SIG-M5 (cell line): ENCODE measurements around the gene PTPRK.

Experiments
- DNase-seq: peaks from one replicate; lab custom pipeline; 2025; lab: John Stamatoyannopoulos, UW

Gene PTPRK

GRCh38 chr6:128388380-128388779, 132.0 kb downstream of the PTPRK start:
- no peak for DNase-seq

- DNase-seq = no peak
Measured at GRCh38 chr6:128380891-128381290, 139.5 kb downstream of the PTPRK start.

- no peak for DNase-seq
Measured at GRCh38 chr6:128379577-128379976, 140.8 kb downstream of the PTPRK start.

GRCh38 chr6:128376952-128377503, 143.4 kb downstream of the PTPRK start:
- DNase-seq = no peak

- DNase-seq = no peak
Measured at GRCh38 chr6:128371136-128371535, 149.3 kb downstream of the PTPRK start.

- no peak for DNase-seq
Measured at GRCh38 chr6:128370072-128370471, 150.3 kb downstream of the PTPRK start.

- DNase-seq = no peak
Measured at GRCh38 chr6:128368213-128368944, 152.0 kb downstream of the PTPRK start.

- DNase-seq = no peak
Measured at GRCh38 chr6:128367437-128367836, 153.0 kb downstream of the PTPRK start.

GRCh38 chr6:128365520-128366160, 154.8 kb downstream of the PTPRK start:
- DNase-seq = no peak

- no peak for DNase-seq
Measured at GRCh38 chr6:128364766-128365519, 155.5 kb downstream of the PTPRK start.

GRCh38 chr6:128363020-128363813, 157.2 kb downstream of the PTPRK start:
- no peak for DNase-seq

GRCh38 chr6:128361378-128361777, 159.0 kb downstream of the PTPRK start:
- DNase-seq = no peak

- DNase-seq = no peak
Measured at GRCh38 chr6:128358244-128358776, 162.1 kb downstream of the PTPRK start.

GRCh38 chr6:128357392-128358130, 162.8 kb downstream of the PTPRK start:
- DNase-seq = no peak

GRCh38 chr6:128352366-128352765, 168.0 kb downstream of the PTPRK start:
- no peak for DNase-seq

- DNase-seq = no peak
Measured at GRCh38 chr6:128351255-128351514, 169.2 kb downstream of the PTPRK start.

- DNase-seq = no peak
Measured at GRCh38 chr6:128350416-128351254, 169.8 kb downstream of the PTPRK start.

- no peak for DNase-seq
Measured at GRCh38 chr6:128347123-128347522, 173.3 kb downstream of the PTPRK start.

GRCh38 chr6:128346569-128346968, 173.8 kb downstream of the PTPRK start:
- DNase-seq = no peak

- no peak for DNase-seq
Measured at GRCh38 chr6:128345278-128345677, 175.1 kb downstream of the PTPRK start.
